ENCODE data around the gene SNRPA. TPM values are rescaled to one million over a fixed set of nuclear protein-coding genes. Genes with fewer than 3 reads are reported as not detected.

SNRPA gene
- total RNA-seq, 1 experiment from 2014 or later = 225 TPM

GRCh38 chr19:40723661-40724254 is 27.2 kb upstream of the SNRPA start:
- Mint-ChIP-seq H3K27me3 (ENCODE audit: low read depth) (no peaks in the 10 kb centered on the region), H3K4me1 (peaks cover 5 to 16% of the 10 kb centered on the region in 2 experiments), H3K4me3 (no peak overlapping the region), H3K27ac (no peak overlapping the region; a peak in 1 of 7 replicates), H3K36me3 (ENCODE audit: insufficient read depth in 1 of 3, low read depth in 3 of 3) (peaks cover 14 to 56% (median 30%) of the 10 kb centered on the region in 3 experiments; a peak in 6 of 7 replicates), H3K9me3 (peaks cover 0 to 3% of the 10 kb centered on the region in 2 experiments; a peak in 2 of 5 replicates)
- no peak overlapping the region for H2AK5ac ChIP-seq (ENCODE audit: insufficient read length, low read length)
- no peak overlapping the region for H2BK120ac ChIP-seq (ENCODE audit: low read depth, low read length, poor library complexity, severe bottlenecking)
- no peak overlapping the region for H2BK12ac ChIP-seq (ENCODE audit: insufficient read length, low read depth, low read length)
- H3K4me2 ChIP-seq (ENCODE audit: insufficient read depth, insufficient read length, low read length) = no peak overlapping the region
- peaks cover 4% of the 10 kb centered on the region for H3K23me2 ChIP-seq (ENCODE audit: insufficient read length, low read depth, low read length, poor library complexity, severe bottlenecking)
- no peaks in the 10 kb centered on the region for H3K79me1 ChIP-seq (ENCODE audit: insufficient read depth, low read depth, low read length, poor library complexity, severe bottlenecking)
- no peak overlapping the region for H2BK15ac ChIP-seq (ENCODE audit: low read depth, low read length)
- no peak overlapping the region for H2AFZ ChIP-seq (ENCODE audit: low read length)
- no peak for DNase-seq
- no peak overlapping the region for H3K27ac ChIP-seq (ENCODE audit: insufficient read length, low read depth, low read length)
- no peak for TF ChIP-seq CTCF (conservative IDR thresholded peaks at IDR 0.05)
- H2BK5ac ChIP-seq (ENCODE audit: insufficient read length, low read length) = no peak overlapping the region
- no peak overlapping the region for H4K91ac ChIP-seq (ENCODE audit: insufficient read length, low read depth, low read length)
- H3K9ac ChIP-seq (ENCODE audit: extremely low read depth, insufficient read length, low read length) = no peak overlapping the region
- no peaks in the 10 kb centered on the region for H3K4me1 ChIP-seq (ENCODE audit: insufficient read depth, low read length)
- H4K20me1 ChIP-seq (ENCODE audit: control insufficient read depth, insufficient read depth, insufficient read length) = no peaks in the 10 kb centered on the region
- no peak overlapping the region for H3K56ac ChIP-seq (ENCODE audit: insufficient read length, low read depth, low read length)
- H4K5ac ChIP-seq (ENCODE audit: insufficient read length, low read depth, low read length) = no peak overlapping the region
- no peaks in the 10 kb centered on the region for H3K9me3 ChIP-seq (ENCODE audit: control insufficient read depth, low read depth, low read length)
- no peak overlapping the region for H3K23ac ChIP-seq (ENCODE audit: insufficient read length, low read depth, low read length)
- no peak overlapping the region for H4K8ac ChIP-seq (replicated peaks; ENCODE audit: insufficient read length, low read depth, low read length)
- no peak overlapping the region for H3K14ac ChIP-seq (ENCODE audit: insufficient read depth, low read length)
- H3K18ac ChIP-seq (ENCODE audit: insufficient read length, low read depth, low read length) = no peak overlapping the region
- no peak overlapping the region for H2BK20ac ChIP-seq (ENCODE audit: low read depth, low read length, poor library complexity, severe bottlenecking)
- H3T11ph ChIP-seq (ENCODE audit: low read length) = no peak overlapping the region
- H3K27me3 ChIP-seq (ENCODE audit: insufficient read depth, low read length) = no peaks in the 10 kb centered on the region
- WGBS (ENCODE audit: extremely low coverage, insufficient read length, low lambda C conversion rate) = no CpG with 5 or more reads among the region's 5 CpGs
- no peak overlapping the region for H3K4ac ChIP-seq (ENCODE audit: low read depth, low read length)
- peaks cover 2% of the 10 kb centered on the region; the same call in 1 of the 2 replicates for H3K79me2 ChIP-seq (ENCODE audit: insufficient read depth, low read length)
